T47D (cell line): ENCODE data around the gene HEXD.
A peak's percentile ranks its signal among the peaks of the same experiment; 100 is the strongest.
"Not testable (repeated sequence)": the region's sequence is repeated elsewhere in the genome, so short reads cannot be mapped to it uniquely, and the experiment has no call there.

ENCODE experiments used
- DNase-seq, 2 experiments: peaks; one replicate each; pipeline versions ENCODE4 v3.0.0 to v3.0.0-alpha.2; 2011 to 2012; ENCODE audit warnings: low read depth in 1 of 2, low spot score in 1 of 2
- JUND ChIP-seq: IDR thresholded peaks from 2 replicates; pipeline ENCODE4 v1.6.1; 2012; ENCODE audit warnings: low read depth
- in situ Hi-C: cut with HindIII; loops from 2 replicates; pipeline ENCODE4 v1.10.0; 2016; ENCODE audit warnings: low sequenced_read_pairs, low pct_unique_long_range_greater_than_20kb

HEXD gene

GRCh38 chr17:82407255-82407654, 10.9 kb upstream of the HEXD start:
- in situ Hi-C loops: no loop called here
- no peak for DNase-seq
- TF ChIP-seq JUND: no peak

DNA sequence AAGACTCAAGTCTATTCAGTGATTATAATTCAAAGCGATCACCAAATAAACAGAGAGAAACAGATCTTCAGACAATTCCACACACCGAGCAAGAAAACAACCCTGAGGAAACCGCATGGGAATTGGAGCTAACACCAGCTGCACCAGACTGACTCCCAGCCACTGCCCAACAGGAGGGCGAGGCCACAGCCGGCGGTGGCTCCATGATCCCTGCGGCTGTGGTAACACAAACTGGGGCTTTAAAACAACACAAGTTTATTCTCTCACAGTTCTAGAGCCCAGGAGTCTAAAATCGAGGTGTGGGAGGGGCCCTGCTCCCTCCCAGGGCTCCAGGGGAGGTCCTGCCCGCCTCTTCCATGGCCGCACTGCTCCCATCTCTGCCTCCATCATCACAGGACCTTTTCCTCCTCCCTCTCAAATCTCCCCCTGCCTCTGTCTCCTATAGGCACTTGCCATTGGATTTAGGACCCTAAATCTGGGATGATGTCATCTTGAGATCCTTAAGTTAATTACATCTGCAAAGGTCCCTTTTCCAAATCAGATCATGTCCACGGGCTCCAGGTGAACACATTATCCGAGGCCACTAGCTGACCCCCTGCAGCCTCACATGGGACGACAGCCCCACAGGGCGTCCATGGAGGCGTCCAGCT, 9.7 kb upstream of the HEXD start:
- DNase-seq: no peak
- no peak for TF ChIP-seq JUND
- in situ Hi-C loops: no loop called here

DNA sequence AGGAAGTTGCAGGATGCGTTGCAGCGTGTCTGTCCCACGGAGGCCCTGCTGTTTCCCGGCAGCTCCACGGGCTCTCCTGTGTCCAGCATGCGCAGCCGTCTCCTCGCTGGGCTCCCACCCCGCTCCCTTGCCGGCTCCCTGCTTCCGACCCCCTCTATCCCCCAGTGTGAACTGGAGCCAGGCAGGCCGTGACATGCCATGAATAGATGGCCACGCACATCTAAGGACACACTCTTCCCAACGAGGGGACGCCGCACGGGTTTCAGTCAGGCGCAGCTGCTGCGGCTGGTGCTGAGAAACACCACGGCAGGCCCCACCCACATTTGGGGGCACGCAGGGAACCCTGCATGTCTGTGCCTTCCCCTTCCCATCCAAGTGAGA, 9.2 kb upstream of the HEXD start:
- TF ChIP-seq JUND: no peak
- in situ Hi-C loops: no loop called here
- DNase-seq: no peak

GRCh38 chr17:82410014-82410716, 8.0 kb upstream of the HEXD start:
- in situ Hi-C loops: loop anchor here (10.0 kb wide), 1 partner anchor 65 kb away; no protein-coding TSS in a partner anchor
- DNase-seq: no peak
- no peak for TF ChIP-seq JUND

- in situ Hi-C loops: loop anchor here (10.0 kb wide), 1 partner anchor 67 kb away; no protein-coding TSS in a partner anchor
- TF ChIP-seq JUND: no peak
- DNase-seq: no peak
Observed at GRCh38 chr17:82411396-82412053, 6.6 kb upstream of the HEXD start.

DNA sequence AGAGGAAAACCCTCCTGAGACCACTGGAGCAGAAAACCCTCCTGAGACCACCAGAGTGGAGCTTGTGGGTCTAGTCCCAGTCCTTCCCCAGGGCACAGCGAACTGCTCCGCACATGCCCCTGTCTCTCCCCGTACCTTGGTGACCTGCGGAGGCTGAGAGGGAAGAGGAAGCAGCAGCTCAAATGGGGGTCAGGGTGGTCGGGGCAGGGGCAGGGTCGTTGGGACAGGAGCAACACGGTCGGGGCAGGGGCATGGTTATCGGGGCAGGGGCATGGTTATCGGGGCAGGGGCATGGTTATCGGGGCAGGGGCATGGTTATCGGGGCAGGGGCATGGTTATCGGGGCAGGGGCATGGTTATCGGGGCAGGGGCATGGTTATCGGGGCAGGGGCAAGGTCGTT, 6.1 kb upstream of the HEXD start:
- DNase-seq: not testable (repeated sequence)
- in situ Hi-C loops: loop anchor here (10.0 kb wide), 1 partner anchor 67 kb away; no protein-coding TSS in a partner anchor

DNA sequence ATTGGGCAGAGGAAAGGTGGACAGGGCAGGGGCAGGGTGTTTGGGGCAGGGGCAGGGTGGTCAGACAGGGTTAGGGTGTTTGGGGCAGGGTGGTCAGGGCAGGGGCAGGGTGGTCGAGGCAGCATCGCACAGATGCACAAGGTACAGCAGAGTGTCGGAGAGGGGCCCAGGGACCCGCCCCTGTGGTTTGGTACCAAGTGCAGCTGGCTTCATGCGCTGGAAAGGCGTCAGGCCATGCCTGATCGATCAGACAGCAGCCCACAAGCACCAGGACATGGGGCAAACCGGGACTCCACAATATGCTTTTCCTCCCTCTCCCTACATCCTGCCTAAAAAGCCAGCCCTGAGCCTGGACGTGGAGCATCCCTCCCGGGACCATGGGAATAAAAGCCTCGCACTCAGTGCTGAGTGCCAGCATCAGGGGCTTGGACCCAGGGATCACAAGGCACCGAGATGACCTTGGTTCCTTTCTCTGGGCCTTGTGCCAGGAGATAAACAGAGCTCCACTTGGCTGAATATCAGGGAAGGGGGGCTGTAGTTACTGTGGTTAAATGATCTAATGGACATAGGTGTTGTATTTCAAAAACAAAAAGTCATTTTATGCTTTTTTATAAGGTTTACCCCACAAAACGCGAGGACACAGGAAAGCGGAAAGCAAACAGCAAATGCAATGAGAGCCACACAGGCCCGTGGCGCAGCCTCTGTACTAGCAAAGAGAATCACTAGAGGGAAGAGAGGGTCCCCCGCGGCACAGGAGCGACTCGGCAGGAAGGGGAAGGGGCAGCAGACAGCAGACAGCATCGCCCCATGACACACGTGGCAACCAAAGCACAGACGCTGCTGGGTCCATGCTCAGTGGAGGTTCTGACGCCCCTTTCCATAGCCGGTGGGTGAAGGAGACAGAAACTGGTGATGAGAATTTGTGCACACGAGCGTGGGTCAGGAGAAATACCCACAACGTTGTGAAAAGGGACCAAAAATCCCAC, 5.3 kb upstream of the HEXD start:
- in situ Hi-C loops: loop anchor here (10.0 kb wide), 1 partner anchor 68 kb away; no protein-coding TSS in a partner anchor
- no peak for DNase-seq
- TF ChIP-seq JUND: no peak

- in situ Hi-C loops: loop anchor here (10.0 kb wide), 1 partner anchor 70 kb away; no protein-coding TSS in a partner anchor
- DNase-seq: peak; percentile 88 to 98
- no peak for TF ChIP-seq JUND
Observed at GRCh38 chr17:82414548-82415281, 3.4 kb upstream of the HEXD start.

- in situ Hi-C loops: loop anchor here (10.0 kb wide), 1 partner anchor 71 kb away; no protein-coding TSS in a partner anchor
- no peak for TF ChIP-seq JUND
- DNase-seq: no peak
Observed at GRCh38 chr17:82415336-82415735, 2.8 kb upstream of the HEXD start.

- TF ChIP-seq JUND: no peak
- no peak for DNase-seq
- in situ Hi-C loops: loop anchor here (10.0 kb wide), 1 partner anchor 71 kb away; no protein-coding TSS in a partner anchor
Observed at GRCh38 chr17:82415786-82416185, 2.4 kb upstream of the HEXD start.

GRCh38 chr17:82416264-82416663, 1.9 kb upstream of the HEXD start:
- TF ChIP-seq JUND: no peak
- DNase-seq: no peak
- in situ Hi-C loops: loop anchor here (10.0 kb wide), 1 partner anchor 71 kb away; no protein-coding TSS in a partner anchor
